Putamen (tissue), 1 donor: ENCODE results near the gene ZFYVE9.
"Not testable (repeated sequence)": the region's sequence is repeated elsewhere in the genome, so short reads cannot be mapped to it uniquely, and the experiment has no call there.

Experiments used
- DNase-seq: peaks from one replicate; pipeline ENCODE4 v3.0.0-alpha.2; 2016; ENCODE audit warnings: low spot score

The ZFYVE9 gene

DNA sequence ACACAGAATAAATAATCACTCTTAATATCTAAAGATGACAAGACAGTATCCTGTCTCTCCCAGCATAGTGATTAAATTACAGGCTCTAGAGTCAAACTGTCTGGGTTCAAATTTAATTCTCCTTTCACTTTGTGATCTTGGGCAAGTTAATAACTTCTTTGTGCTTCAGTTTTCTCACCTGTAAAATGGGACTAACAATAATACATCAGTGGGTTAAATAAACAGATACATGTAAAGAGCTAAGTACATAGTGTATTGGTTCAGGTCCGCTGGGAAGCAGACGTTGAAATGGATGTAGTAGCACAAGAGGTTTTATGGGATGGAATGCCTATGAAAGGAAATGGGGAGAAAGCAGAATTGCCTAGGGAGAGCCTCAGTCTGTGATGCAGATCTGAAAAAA, 10.7 kb downstream of the ZFYVE9 start:
- DNase-seq, result no peak

- DNase-seq, result no peak
Measured at GRCh38 chr1:52153010-52153409, 11.1 kb downstream of the ZFYVE9 start.

DNA sequence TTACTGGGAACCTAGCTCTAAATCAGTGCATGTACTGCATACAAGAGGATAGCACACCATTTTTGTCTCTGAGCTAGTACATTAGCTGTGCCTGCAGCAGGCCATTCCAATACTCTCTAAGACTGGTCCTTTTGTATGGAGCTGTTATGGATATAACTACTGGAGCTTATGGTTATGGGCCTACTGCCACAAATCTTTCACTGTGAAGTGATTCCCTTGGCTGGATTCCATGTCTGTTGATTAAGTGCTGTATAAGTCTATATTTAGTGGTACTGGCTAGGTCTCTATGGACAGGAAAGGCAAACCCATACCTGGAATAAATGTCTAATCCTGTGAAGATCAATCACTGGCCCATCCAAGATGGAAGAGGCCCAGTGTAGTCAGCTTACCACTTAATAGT, 12.0 kb downstream of the ZFYVE9 start:
- no peak for DNase-seq

GRCh38 chr1:52156460-52156859, 14.6 kb downstream of the ZFYVE9 start:
- no peak for DNase-seq

GRCh38 chr1:52157582-52157981, 15.7 kb downstream of the ZFYVE9 start:
- no peak for DNase-seq

DNA sequence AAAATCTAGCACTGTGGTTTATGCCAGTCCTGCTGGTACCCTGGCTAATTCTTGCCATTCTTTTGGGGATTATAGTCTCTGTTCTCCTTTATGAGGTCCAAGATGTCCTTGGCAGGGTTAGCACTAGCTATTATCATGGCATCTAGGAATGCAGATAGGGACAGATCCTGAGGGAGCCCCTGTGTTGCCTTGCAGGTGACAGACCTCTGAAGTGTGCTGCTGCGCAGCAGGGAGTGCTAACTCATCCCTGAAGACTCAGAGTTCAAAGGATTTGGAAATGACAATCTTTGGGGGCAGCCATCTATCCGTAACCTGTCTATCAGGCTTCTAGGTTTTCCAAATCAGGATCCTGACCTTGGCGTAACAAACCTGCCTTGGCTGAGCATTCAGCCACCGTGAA, 16.3 kb downstream of the ZFYVE9 start:
- no peak for DNase-seq

- no peak for DNase-seq
Measured at GRCh38 chr1:52159033-52159789, 17.3 kb downstream of the ZFYVE9 start.

DNA sequence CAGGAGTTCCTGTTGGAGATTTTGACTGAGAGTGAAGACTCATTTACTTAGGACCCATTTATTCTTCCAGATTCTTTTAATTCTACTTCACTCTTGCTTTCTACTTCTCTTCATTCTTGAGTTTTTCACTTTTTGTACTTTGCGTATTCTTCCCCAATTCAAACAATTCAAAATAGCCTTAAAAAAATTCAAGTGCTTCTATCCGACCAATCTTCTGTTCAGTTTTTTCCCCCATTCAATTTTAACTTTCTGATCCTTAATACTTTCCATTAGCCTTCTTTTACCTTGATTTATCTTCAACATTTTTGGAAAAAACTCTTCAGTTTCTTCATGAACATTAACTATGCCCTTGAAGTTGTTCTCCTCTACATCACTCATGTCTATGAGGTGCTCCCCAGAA, 21.1 kb downstream of the ZFYVE9 start:
- no peak for DNase-seq

- no peak for DNase-seq
Measured at GRCh38 chr1:52164604-52165003, 22.7 kb downstream of the ZFYVE9 start.

DNA sequence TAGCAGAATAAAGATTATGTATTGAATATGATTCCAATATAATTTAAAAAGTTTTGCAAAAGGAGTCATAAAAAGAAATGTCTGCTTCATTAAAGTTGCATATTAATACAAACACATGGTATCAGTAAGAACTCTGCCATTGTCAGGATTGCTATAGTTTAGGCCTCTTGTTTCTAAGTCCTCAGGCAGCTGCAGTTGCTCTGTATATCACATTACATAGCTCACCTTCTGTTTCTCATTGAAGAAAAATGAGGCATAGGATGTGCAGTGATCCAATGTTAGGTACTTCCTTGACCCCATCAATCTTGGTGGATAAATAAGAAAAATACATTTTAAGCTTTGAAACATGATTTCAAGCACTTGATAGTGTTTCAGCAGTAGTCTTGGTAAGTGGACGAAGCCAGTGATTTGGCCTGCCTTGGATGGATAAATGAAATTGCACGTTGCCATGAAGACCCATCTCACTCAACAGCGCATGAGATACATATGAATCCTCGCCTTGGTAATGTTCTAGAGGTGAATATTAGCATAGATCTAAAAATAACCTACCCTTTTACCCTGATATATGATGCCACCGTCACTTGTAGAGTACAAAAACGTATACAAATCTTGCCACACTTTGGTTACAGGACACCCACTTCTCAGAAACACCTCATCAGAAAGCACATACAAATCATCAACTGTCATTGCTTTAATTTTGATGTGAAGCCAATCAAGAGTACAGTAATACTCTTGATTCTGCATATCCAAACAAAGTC, 25.3 kb downstream of the ZFYVE9 start:
- no peak for DNase-seq

DNA sequence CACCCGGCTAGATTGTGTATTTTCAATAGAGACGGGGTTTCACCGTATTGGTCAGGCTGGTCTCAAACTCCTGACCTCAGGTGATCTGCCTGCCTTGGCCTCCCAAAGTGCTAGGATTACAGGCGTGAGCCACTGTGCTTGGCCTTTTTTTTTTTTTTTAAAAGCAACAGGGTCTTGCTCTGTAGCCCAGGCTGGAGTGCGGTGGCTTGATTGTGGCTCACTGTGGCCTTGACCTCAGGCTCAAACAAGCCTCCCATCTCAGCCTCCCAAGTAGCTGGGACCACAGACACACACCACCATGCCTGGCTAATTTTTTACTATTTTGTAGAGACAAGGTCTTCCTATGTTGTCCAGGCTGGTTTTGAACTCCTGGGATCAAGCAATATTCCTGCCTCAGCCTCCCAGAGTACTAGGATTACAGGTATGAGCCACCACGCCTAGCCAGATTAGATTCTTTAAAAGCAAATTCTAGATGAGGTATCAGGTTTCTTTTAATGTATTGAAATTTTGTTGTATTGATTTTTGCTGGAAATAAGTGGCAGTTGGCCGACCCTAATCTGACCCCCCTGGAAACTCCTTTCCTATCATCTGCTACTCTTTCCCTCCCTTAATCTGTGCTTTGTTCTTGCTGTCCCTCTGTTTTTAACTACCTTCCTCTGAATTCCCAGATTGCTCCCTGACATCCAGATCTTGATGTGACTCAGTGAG, 26.6 kb downstream of the ZFYVE9 start:
- DNase-seq, result no peak

DNA sequence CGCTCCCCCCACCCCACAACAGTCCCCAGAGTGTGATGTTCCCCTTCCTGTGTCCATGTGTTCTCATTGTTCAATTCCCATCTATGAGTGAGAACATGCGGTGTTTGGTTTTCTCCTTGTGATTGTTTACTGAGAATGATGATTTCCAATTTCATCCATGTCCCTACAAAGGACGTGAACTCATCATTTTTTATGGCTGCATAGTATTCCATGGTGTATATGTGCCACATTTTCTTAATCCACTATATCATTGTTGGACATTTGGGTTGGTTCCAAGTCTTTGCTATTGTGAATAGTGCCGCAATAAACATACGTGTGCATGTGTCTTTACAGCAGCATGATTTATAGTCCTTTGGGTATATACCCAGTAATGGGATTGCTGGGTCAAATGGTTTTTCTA, 29.3 kb downstream of the ZFYVE9 start:
- not testable (repeated sequence) for DNase-seq

DNA sequence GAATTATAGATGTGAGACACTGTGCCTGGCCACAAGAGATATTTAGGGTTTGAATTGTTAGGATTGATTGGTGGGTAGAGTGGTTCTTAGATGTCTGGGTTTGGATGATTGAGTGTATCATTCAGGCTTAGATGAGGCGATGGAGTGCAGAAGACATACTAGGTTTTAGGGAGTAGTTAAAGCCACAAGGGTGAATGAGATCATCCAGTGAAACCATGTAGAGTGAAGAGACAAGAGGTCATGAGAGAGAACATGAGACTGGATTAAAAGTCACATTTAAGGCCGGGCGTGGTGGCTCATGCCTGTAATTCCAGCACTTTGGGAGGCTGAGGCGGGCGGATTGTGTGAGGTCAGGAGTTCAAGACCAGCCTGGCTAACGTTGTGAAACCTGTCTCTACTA, 37.2 kb downstream of the ZFYVE9 start:
- DNase-seq, result no peak

DNA sequence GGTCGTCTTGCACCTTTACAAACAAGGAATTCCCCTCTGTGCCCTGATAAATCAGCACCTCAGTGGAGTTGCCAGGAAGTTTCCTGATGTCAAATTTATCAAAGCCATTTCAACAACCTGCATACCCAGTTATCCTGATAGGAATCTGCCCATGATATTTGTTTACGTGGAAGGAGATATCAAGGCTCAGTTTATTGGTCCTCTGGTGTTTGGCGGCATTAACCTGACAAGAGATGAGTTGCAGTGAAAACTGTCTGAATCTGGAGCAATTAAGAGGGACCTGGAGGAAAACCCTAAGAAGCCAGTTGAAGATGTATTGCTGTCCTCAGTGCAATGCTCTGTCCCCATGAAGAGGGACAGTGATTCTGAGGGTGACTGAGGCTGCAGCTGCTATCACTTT, 38.3 kb downstream of the ZFYVE9 start:
- no peak for DNase-seq

DNA sequence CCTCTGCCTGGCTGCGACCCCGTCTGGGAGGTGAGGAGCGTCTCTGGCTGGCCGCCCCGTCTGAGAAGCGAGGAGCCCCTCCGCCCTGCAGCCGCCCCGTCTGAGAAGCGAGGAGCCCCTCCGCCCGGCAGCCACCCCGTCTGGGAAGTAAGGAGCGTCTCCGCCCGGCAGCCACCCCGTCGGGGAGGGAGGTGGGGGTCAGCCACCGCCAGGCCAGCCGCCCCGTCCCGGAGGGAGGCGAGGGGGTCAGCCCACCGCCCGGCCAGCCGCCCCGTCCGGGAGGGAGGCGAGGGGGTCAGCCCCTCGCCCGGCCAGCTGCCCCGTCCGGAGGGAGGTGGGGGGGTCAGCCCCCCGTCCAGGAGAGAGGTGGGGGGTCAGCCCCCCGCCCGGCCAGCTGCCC, 39.9 kb downstream of the ZFYVE9 start:
- DNase-seq, result not testable (repeated sequence)

DNA sequence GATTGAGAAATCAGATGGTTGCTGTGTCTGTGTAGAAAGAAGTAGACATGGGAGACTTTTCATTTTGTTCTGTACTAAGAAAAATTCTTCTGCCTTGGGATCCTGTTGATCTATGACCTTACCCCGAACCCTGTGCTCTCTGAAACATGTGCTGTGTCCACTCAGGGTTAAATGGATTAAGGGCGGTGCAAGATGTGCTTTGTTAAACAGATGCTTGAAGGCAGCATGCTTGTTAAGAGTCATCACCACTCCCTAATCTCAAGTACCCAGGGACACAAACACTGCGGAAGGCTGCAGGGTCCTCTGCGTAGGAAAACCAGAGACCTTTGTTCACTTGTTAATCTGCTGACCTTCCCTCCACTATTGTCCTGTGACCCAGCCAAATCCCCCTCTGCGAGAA, 40.4 kb downstream of the ZFYVE9 start:
- DNase-seq, result not testable (repeated sequence)

GRCh38 chr1:52182874-52183400, 41.0 kb downstream of the ZFYVE9 start:
- no peak for DNase-seq

DNA sequence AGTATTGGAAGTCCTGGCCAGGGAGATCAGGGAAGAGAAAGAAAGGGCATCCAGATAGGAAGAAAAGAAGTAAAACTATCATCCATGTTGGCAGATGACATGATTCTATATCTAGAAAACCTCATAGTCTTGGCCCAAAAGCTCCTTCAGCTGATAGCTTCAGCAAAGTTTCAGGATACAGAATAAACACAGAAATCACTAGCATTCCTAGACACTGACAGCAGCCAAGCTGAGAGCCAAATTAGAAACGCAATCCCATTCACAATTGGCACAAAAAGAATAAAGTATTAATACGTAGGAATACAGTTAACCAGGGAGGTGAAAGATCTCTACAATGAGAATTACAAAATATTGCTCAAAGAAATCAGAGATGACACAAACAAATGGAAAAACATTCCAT, 44.6 kb downstream of the ZFYVE9 start:
- no peak for DNase-seq

DNA sequence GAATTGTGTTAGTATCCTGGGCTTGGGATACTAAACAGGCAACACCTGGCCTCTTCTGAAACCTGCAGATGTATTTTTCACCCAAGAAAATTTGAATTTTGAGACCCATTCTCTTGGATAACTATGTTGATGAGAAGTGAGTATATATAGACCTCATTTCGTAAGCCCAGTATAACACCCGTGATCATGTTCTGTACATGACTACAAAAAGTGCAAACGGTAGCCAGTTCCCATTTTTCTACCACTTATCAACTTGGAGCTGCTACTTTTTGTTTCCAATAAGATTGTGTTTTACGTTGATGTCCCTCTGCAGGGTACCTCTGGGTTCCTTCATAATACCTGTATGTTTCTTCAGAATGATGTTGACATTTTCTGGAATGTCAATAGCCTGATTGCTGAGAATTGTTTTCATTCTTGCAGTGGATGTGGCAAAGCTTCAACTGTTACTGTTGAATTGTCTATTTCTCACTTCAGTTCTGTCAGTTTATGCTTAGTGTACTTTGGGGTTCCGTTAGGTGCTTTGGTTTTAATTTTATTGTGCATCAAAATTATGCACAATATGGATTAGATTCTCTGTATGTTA, 48.1 kb downstream of the ZFYVE9 start:
- no peak for DNase-seq

DNA sequence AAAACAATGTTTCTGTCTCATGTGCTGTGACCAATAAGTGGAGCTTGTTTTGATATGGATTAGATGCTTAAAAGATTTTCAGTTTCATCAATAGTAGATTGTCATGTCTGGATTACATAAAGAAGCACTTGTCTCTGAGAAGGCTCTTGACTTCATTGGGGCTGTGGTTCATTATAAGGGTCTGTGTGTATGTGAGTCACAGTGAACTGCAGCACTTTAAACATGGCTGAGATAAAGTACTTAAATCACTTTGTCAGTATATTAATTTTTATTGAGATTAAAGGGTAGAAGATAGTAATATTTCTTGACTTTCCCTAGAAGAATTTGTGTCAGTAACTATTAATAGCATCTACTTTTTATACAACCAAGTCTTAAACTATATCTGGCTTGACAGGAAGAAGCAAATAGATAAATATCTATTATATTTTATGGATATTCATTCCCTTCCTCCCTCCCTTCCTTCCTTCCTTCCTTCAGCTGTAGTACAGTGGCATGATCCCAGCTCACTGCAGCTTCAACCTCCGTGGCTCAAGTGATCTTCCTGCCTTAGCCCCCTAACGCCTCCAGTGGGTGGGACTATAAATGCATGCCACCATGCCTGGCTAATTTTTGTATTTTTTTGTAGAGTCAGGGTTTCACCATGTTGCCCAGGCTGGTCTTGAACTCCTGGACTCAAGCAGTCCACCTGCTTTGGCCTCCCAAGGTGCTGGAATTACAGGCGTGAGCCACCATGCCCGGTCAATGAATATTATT, 48.8 kb downstream of the ZFYVE9 start:
- no peak for DNase-seq

DNA sequence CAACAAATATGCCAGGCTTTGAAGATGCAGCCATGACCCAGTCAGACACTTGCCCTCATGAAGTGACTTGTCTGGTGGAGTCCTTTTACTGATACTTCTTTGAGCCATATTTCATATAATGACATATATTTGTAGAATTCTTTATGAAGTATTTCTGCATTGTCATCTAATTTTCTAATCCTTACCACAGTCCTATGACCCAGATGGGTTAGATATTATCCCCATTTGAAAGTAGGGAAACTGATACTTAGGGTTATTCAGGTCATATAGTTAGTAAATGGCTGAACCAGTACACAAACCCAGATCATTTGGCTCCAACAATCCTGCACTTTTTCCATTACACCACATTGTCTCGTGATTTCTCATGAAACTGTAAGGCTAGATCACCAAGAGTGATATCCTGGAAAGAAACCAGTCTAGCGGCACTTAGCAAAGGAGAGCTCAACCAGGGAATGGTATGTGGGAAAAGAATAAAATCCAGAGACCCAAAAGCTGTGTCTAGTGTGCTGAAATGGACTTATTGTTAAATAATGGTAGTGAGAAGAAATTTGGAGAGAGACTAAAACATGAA, 49.6 kb downstream of the ZFYVE9 start:
- DNase-seq, result no peak
